ENCODE data around the gene SMAD9. TPM values are rescaled to one million over a fixed set of nuclear protein-coding genes. Genes with fewer than 3 reads are reported as not detected.

SMAD9 gene
- 5.9 and 8.2 TPM in 2 replicates for total RNA-seq

GRCh38 chr13:36919833-36920615 is at the start of gene SMAD9:
TSS of gene SMAD9 (minus strand) at chr13:36920238. CDS start at chr13:36879689, 40,549 bp downstream.

GRCh38 chr13:36818804-36819738 is 101.0 kb downstream of the SMAD9 start, which contains the start of gene RFXAP:
TSS of gene RFXAP (plus strand) at chr13:36819222. CDS start at chr13:36819358, 136 bp downstream.

Other genes with a start within 250 kb of the SMAD9 start
- not detected in 2 replicates for gene SERTM1, start 246.2 kb downstream of the SMAD9 start, total RNA-seq
- 1.1 and 1.4 TPM in 2 replicates for gene RFXAP, start 101.0 kb downstream of the SMAD9 start, total RNA-seq
- gene ALG5, start 79.1 kb upstream of the SMAD9 start, total RNA-seq, result 31.0 and 33.3 TPM in 2 replicates
- 20.3 and 24.2 TPM in 2 replicates for gene EXOSC8, start 80.5 kb upstream of the SMAD9 start, total RNA-seq
- 38.2 and 42.3 TPM in 2 replicates for gene SUPT20H, start 139.4 kb upstream of the SMAD9 start, total RNA-seq
- gene CSNK1A1L, start 185.4 kb upstream of the SMAD9 start, total RNA-seq, result not detected in 2 replicates